Panc1 (cell line): Measurements from ENCODE around the gene MAML1. TPM values are rescaled to one million over a fixed set of nuclear protein-coding genes. Genes with fewer than 3 reads are reported as not detected.

Source experiments
- ATAC-seq: fragments of 200-7000 bp; cut with Tn5 transposase; 2 replicates; pipeline ENCODE4 v1.9.1; 2020; ENCODE audit warnings: mild to moderate bottlenecking, moderate library complexity
- BruUV-seq: library from RNA; stranded (reverse); fragments of 400-500 nt; replicated peaks from 2 replicates; lab custom pipeline; 2021; lab: Mats Ljungman, UMichigan
- CTCF ChIA-PET: fragments of 300-600 bp; sonication (Branson Sonifier 250); formaldehyde crosslinking; loops from one replicate; lab custom pipeline; 2022; ENCODE audit warnings: antibody characterized with exemption; lab: Charles Lee
- POLR2A ChIA-PET: fragments of 300-600 bp; sonication (Branson Sonifier 250); formaldehyde crosslinking; loops from one replicate; lab custom pipeline; 2022; ENCODE audit warnings: antibody characterized with exemption; lab: Charles Lee
- DNase-seq: peaks from one replicate; pipeline ENCODE4 v3.0.0-alpha.2; 2010; ENCODE audit warnings: low read depth, low spot score
- H3K27ac ChIP-seq: 2 replicates; pipeline ENCODE4 v1.5.1; 2011; ENCODE audit warnings: mild to moderate bottlenecking, low read length, inconsistent platforms
- H3K27me3 ChIP-seq: fragments of 200-500 bp; sonication (Bioruptor generic); 2 replicates; pipeline ENCODE4 v1.6.0; 2014; ENCODE audit warnings: low read length, inconsistent platforms; ENCODE audit not compliant: control insufficient read depth, insufficient read depth
- H3K36me3 ChIP-seq: fragments of 200-500 bp; sonication (Bioruptor generic); 2 replicates; pipeline ENCODE4 v1.5.1; 2014; ENCODE audit warnings: inconsistent platforms, mild to moderate bottlenecking, low read length, moderate library complexity; ENCODE audit not compliant: control insufficient read depth, insufficient read depth
- H3K4me1 ChIP-seq: 2 replicates; pipeline ENCODE4 v1.5.1; 2011; ENCODE audit warnings: inconsistent platforms, mild to moderate bottlenecking, low read length, moderate library complexity; ENCODE audit not compliant: control insufficient read depth, insufficient read depth
- H3K4me3 ChIP-seq, 2 experiments: 2 replicates each; pipeline ENCODE4 v1.5.1; 2011 to 2012; ENCODE audit warnings: low read depth in 2 of 2, low read length in 2 of 2, mild to moderate bottlenecking in 2 of 2, inconsistent platforms in 1 of 2, moderate library complexity in 1 of 2
- H3K9me3 ChIP-seq: fragments of 200-500 bp; sonication (Bioruptor generic); 2 replicates; pipeline ENCODE4 v1.5.1; 2014; ENCODE audit warnings: low read depth, mild to moderate bottlenecking, inconsistent platforms, low read length, moderate library complexity; ENCODE audit not compliant: control insufficient read depth, insufficient read depth
- CTCF ChIP-seq: fragments of 450-650 bp; IDR thresholded peaks from 2 replicates; pipeline ENCODE4 v1.5.1; 2017; ENCODE audit warnings: mild to moderate bottlenecking
- POLR2AphosphoS5 ChIP-seq: IDR thresholded peaks from 2 replicates; pipeline ENCODE4 v1.6.1; 2012; ENCODE audit warnings: mild to moderate bottlenecking, low read depth, low read length, moderate library complexity
- REST ChIP-seq, 2 experiments: IDR thresholded peaks; 2 replicates each; pipeline ENCODE4 v1.6.1; 2011 to 2012; ENCODE audit warnings: low read depth in 2 of 2, control low read depth in 1 of 2, low read length in 1 of 2, mild to moderate bottlenecking in 1 of 2, moderate library complexity in 1 of 2; ENCODE audit not compliant: insufficient read depth in 1 of 2
- SIN3A ChIP-seq: IDR thresholded peaks from 2 replicates; pipeline ENCODE4 v1.6.1; 2012; ENCODE audit warnings: low read depth, mild to moderate bottlenecking, low read length, moderate library complexity, borderline replicate concordance; ENCODE audit not compliant: insufficient read depth
- TCF7L2 ChIP-seq: IDR thresholded peaks from 2 replicates; pipeline ENCODE4 v1.6.1; 2011; ENCODE audit warnings: mild to moderate bottlenecking, low read depth, low read length, inconsistent platforms
- in situ Hi-C: cut with HindIII; loops from 2 replicates; pipeline ENCODE4 v1.10.0; 2016; ENCODE audit warnings: low sequenced_read_pairs, low pct_unique_long_range_greater_than_20kb
- intact Hi-C: fragments of 100-400 bp; cut with micrococcal nuclease; formaldehyde crosslinking; loops from one replicate; pipeline ENCODE4 v1.10.0; 2022; ENCODE audit not compliant: unreplicated experiment
- total RNA-seq: library from RNA; stranded (reverse); gene quantifications from one replicate; pipeline ENCODE4 v1.2.1, GENCODE V29; 2021; ENCODE audit not compliant: unreplicated experiment

Gene MAML1
- total RNA-seq, 1 experiment from 2014 or later, result 31.3 TPM

- in situ Hi-C loops, result no loop called here
- ATAC-seq (no peak), DNase-seq (no peak)
- ChIA-PET CTCF (interaction anchor here (0.6 kb wide), 1 partner anchor 30 kb away, joined by 5 read pairs; no protein-coding TSS in a partner anchor), POLR2A (no interaction called here)
- H3K27me3 ChIP-seq, result no peaks in the 10 kb centered on the region
- BruUV-seq, result no TSS peak
- H3K36me3 ChIP-seq, result no peaks in the 10 kb centered on the region
- no peak for TF ChIP-seq CTCF
- no peak for TF ChIP-seq REST (IDR thresholded peaks at IDR 0.05; ENCODE audit: insufficient read depth in 1 of 2, low read depth in 2 of 2, low read length in 1 of 2)
- TF ChIP-seq POLR2AphosphoS5, result no peak
- no peak for TF ChIP-seq SIN3A
- TF ChIP-seq TCF7L2, result no peak
- intact Hi-C loops, result no loop called here
- H3K27ac ChIP-seq, result no peak overlapping the region
- H3K4me1 ChIP-seq, result peaks cover 9% of the 10 kb centered on the region
- no peak overlapping the region for H3K4me3 ChIP-seq
- H3K9me3 ChIP-seq, result no peaks in the 10 kb centered on the region
Measured at GRCh38 chr5:179792612-179793467, 60.2 kb downstream of the MAML1 start.

GRCh38 chr5:179793468-179794139, 61.0 kb downstream of the MAML1 start, which contains the start of gene LTC4S:
Gene LTC4S, plus strand, starts transcription at chr5:179793986. Its CDS starts 95 bp downstream, at chr5:179794081.
- Histone ChIP-seq H3K9me3 (no peaks in the 10 kb centered on the region), H3K4me1 (peaks cover 9% of the 10 kb centered on the region), H3K36me3 (no peaks in the 10 kb centered on the region; the same call in 1 of the 2 replicates), H3K4me3 (no peak within 1 kb of the TSS; a peak in 1 of 4 replicates), H3K27me3 (no peaks in the 10 kb centered on the region), H3K27ac (no peak within 1 kb of the TSS)
- CTCF ChIA-PET, result no interaction called here
- DNase-seq, result no peak
- in situ Hi-C loops, result no loop called here
- TF ChIP-seq REST (IDR thresholded peaks at IDR 0.05; ENCODE audit: insufficient read depth in 1 of 2, low read depth in 2 of 2, low read length in 1 of 2), result no peak
- no peak for TF ChIP-seq SIN3A
- TF ChIP-seq CTCF, result no peak
- TF ChIP-seq TCF7L2, result no peak
- POLR2A ChIA-PET, result interaction anchor here (1.1 kb wide), 1 partner anchor 14 kb away, joined by 3 read pairs; no protein-coding TSS in a partner anchor
- no TSS peak for BruUV-seq
- no peak for ATAC-seq
- intact Hi-C loops, result no loop called here
